Measurements from ENCODE around the gene POPDC3.

DNA sequence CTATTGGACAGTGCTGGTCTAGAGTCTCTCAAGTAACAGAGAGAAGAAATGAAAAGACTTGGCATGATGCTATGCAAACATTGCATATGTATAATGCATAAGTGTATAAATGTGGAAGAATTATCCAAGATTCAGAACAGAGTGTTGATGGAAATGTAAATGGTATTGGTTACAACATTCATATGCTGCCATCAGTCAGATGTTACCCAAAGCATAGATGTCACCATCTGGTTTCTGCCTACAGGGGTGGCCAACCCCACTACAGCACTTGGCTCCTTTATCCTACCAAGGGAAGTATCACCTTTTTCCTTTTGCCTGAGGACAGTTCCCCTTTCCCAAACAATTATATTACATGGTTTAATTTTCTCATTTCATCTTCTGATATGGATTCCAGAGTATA, 11.9 kb downstream of the POPDC3 start:
- TF ChIP-seq, protein P1, sequence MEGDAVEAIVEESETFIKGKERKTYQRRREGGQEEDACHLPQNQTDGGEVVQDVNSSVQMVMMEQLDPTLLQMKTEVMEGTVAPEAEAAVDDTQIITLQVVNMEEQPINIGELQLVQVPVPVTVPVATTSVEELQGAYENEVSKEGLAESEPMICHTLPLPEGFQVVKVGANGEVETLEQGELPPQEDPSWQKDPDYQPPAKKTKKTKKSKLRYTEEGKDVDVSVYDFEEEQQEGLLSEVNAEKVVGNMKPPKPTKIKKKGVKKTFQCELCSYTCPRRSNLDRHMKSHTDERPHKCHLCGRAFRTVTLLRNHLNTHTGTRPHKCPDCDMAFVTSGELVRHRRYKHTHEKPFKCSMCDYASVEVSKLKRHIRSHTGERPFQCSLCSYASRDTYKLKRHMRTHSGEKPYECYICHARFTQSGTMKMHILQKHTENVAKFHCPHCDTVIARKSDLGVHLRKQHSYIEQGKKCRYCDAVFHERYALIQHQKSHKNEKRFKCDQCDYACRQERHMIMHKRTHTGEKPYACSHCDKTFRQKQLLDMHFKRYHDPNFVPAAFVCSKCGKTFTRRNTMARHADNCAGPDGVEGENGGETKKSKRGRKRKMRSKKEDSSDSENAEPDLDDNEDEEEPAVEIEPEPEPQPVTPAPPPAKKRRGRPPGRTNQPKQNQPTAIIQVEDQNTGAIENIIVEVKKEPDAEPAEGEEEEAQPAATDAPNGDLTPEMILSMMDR (CRISPR knock-in tag; IDR thresholded peaks at IDR 0.05): no peak
- TF ChIP-seq EZH2 (conservative IDR thresholded peaks at IDR 0.05; ENCODE audit: low read depth, low read length) (no peak), MXD3 (CRISPR knock-in tag; IDR thresholded peaks at IDR 0.05) (no peak)
- TF ChIP-seq, protein P2, sequence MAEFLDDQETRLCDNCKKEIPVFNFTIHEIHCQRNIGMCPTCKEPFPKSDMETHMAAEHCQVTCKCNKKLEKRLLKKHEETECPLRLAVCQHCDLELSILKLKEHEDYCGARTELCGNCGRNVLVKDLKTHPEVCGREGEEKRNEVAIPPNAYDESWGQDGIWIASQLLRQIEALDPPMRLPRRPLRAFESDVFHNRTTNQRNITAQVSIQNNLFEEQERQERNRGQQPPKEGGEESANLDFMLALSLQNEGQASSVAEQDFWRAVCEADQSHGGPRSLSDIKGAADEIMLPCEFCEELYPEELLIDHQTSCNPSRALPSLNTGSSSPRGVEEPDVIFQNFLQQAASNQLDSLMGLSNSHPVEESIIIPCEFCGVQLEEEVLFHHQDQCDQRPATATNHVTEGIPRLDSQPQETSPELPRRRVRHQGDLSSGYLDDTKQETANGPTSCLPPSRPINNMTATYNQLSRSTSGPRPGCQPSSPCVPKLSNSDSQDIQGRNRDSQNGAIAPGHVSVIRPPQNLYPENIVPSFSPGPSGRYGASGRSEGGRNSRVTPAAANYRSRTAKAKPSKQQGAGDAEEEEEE (CRISPR knock-in tag; IDR thresholded peaks at IDR 0.05; ENCODE audit: borderline replicate concordance): no peak
